PFSK-1 (cell line): Measurements from ENCODE around the gene FAM170B.

Source experiments
- FOXP2 ChIP-seq: optimal IDR thresholded peaks from 2 replicates; pipeline ENCODE3; 2011; ENCODE audit warnings: borderline replicate concordance, control low read depth, inconsistent platforms; ENCODE audit not compliant: insufficient read depth; ENCODE audit errors: extremely low read length, extremely low read depth
- POLR2AphosphoS5 ChIP-seq: IDR thresholded peaks from 2 replicates; pipeline ENCODE4 v1.6.1; 2012; ENCODE audit warnings: low read depth, mild to moderate bottlenecking, control low read depth, low read length, moderate library complexity
- REST ChIP-seq, 2 experiments: IDR thresholded peaks; 2 replicates each; pipeline versions ENCODE4 v1.6.1 to v1.8.0; 2011 to 2012; ENCODE audit warnings: low read depth in 2 of 2, low read length in 2 of 2, control low read depth in 1 of 2, inconsistent platforms in 1 of 2, mild to moderate bottlenecking in 1 of 2, moderate library complexity in 1 of 2; ENCODE audit not compliant: insufficient read depth in 1 of 2
- SIN3A ChIP-seq: IDR thresholded peaks from 2 replicates; pipeline ENCODE4 v1.6.1; 2012; ENCODE audit warnings: mild to moderate bottlenecking, low read length, moderate library complexity, borderline replicate concordance; ENCODE audit not compliant: insufficient read depth
- TAF1 ChIP-seq: IDR thresholded peaks from 2 replicates; pipeline ENCODE4 v1.6.1; 2012; ENCODE audit warnings: low read length, control low read depth, borderline replicate concordance; ENCODE audit not compliant: insufficient read depth

Gene FAM170B

GRCh38 chr10:49174261-49174925 lies 40.6 kb upstream of the FAM170B start:
- TF ChIP-seq POLR2AphosphoS5 (no peak), TAF1 (no peak), FOXP2 (no peak), SIN3A (no peak), REST (IDR thresholded peaks at IDR 0.05; ENCODE audit: insufficient read depth in 1 of 2, low read depth in 2 of 2, low read length in 2 of 2) (no peak)

GRCh38 chr10:49173853-49174252 lies 40.0 kb upstream of the FAM170B start:
- TF ChIP-seq REST (IDR thresholded peaks at IDR 0.05; ENCODE audit: insufficient read depth in 1 of 2, low read depth in 2 of 2, low read length in 2 of 2) (no peak), TAF1 (no peak), FOXP2 (no peak), SIN3A (no peak)

GRCh38 chr10:49173201-49173772 lies 39.5 kb upstream of the FAM170B start:
- TF ChIP-seq SIN3A = no peak
- TF ChIP-seq FOXP2 = no peak
- TF ChIP-seq REST (IDR thresholded peaks at IDR 0.05; ENCODE audit: insufficient read depth in 1 of 2, low read depth in 2 of 2, low read length in 2 of 2) = no peak
- no peak for TF ChIP-seq TAF1
- no peak for TF ChIP-seq POLR2AphosphoS5

- TF ChIP-seq POLR2AphosphoS5 (no peak), SIN3A (no peak), TAF1 (no peak), FOXP2 (no peak), REST (IDR thresholded peaks at IDR 0.05; ENCODE audit: insufficient read depth in 1 of 2, low read depth in 2 of 2, low read length in 2 of 2) (no peak)
These were observed 38.9 kb upstream of the FAM170B start for GRCh38 chr10:49172777-49173132.

- TF ChIP-seq REST (IDR thresholded peaks at IDR 0.05; ENCODE audit: insufficient read depth in 1 of 2, low read depth in 2 of 2, low read length in 2 of 2) = no peak
- TF ChIP-seq SIN3A = no peak
- no peak for TF ChIP-seq POLR2AphosphoS5
- no peak for TF ChIP-seq TAF1
- no peak for TF ChIP-seq FOXP2
These were observed 38.4 kb upstream of the FAM170B start for GRCh38 chr10:49172061-49172776.
